WTC11 (cell line): Measurements from ENCODE around the gene DEDD2. TPM values are rescaled to one million over a fixed set of nuclear protein-coding genes. Genes with fewer than 3 reads are reported as not detected.

ENCODE experiments used
- ATAC-seq: fragments of 200-7000 bp; cut with Tn5 transposase; 2 replicates; pipeline ENCODE4 v1.10.0; 2021; ENCODE audit warnings: mild to moderate bottlenecking, moderate library complexity
- CTCF ChIA-PET: fragments of 300-600 bp; sonication (Branson Sonifier 250); formaldehyde crosslinking; loops from one replicate; lab custom pipeline; 2021; ENCODE audit warnings: antibody characterized with exemption; lab: Charles Lee
- POLR2A ChIA-PET: fragments of 350-600 bp; sonication (Branson Sonifier 250); formaldehyde crosslinking; loops from one replicate; lab custom pipeline; 2021; ENCODE audit warnings: antibody characterized with exemption; lab: Charles Lee
- DNase-seq: peaks from one replicate; pipeline ENCODE4 v3.0.0; 2021; ENCODE audit warnings: low spot score
- H3K27ac Mint-ChIP-seq: 2 replicates; pipeline ENCODE4 v1.8.0; 2021; ENCODE audit warnings: mixed read lengths
- H3K27me3 Mint-ChIP-seq: 2 replicates; pipeline ENCODE4 v1.8.0; 2021; ENCODE audit warnings: low read depth, mild to moderate bottlenecking, moderate library complexity, mixed read lengths
- H3K36me3 Mint-ChIP-seq: 2 replicates; pipeline ENCODE4 v1.8.0; 2021; ENCODE audit warnings: mixed read lengths
- H3K4me1 Mint-ChIP-seq: 2 replicates; pipeline ENCODE4 v1.8.0; 2022; ENCODE audit warnings: mixed read lengths
- H3K4me3 Mint-ChIP-seq: 2 replicates; pipeline ENCODE4 v1.8.0; 2021; ENCODE audit warnings: mild to moderate bottlenecking, moderate library complexity, mixed read lengths
- H3K9me3 Mint-ChIP-seq: 2 replicates; pipeline ENCODE4 v1.8.0; 2021; ENCODE audit warnings: mixed read lengths
- CBFB ChIP-seq: sonication (generic); formaldehyde crosslinking; IDR thresholded peaks from 2 replicates; pipeline ENCODE4 v1.8.1; 2022; ENCODE audit warnings: mild to moderate bottlenecking, low read depth, missing genetic modification reagents
- CREM ChIP-seq: sonication (generic); formaldehyde crosslinking; IDR thresholded peaks from 2 replicates; pipeline ENCODE4 v1.8.1; 2022; ENCODE audit warnings: mild to moderate bottlenecking, missing genetic modification reagents, moderate library complexity
- GTF2I ChIP-seq: fragments of 250-450 bp; sonication (Bioruptor Pico); conservative IDR thresholded peaks from 2 replicates; pipeline ENCODE4 v1.4.0; 2021; ENCODE audit warnings: mild to moderate bottlenecking
- HMGA2 ChIP-seq: fragments of 250-450 bp; sonication (Bioruptor Pico); IDR thresholded peaks from 2 replicates; pipeline ENCODE4 v1.4.0; 2021; ENCODE audit warnings: mild to moderate bottlenecking, moderate library complexity
- IRF2 ChIP-seq: sonication (generic); formaldehyde crosslinking; IDR thresholded peaks from 2 replicates; pipeline ENCODE4 v1.8.0; 2022; ENCODE audit warnings: low read depth, missing genetic modification reagents, borderline replicate concordance
- JUN ChIP-seq: sonication (generic); formaldehyde crosslinking; IDR thresholded peaks from 2 replicates; pipeline ENCODE4 v1.8.0; 2023; ENCODE audit warnings: mild to moderate bottlenecking, missing genetic modification reagents
- MXD4 ChIP-seq: fragments of 250-450 bp; sonication (Bioruptor Pico); IDR thresholded peaks from 2 replicates; pipeline ENCODE4 v1.8.0; 2021; ENCODE audit warnings: mild to moderate bottlenecking, moderate library complexity, borderline replicate concordance
- SMAD3 ChIP-seq: sonication (generic); formaldehyde crosslinking; IDR thresholded peaks from 2 replicates; pipeline ENCODE4 v1.8.0; 2022; ENCODE audit warnings: missing genetic modification reagents, mild to moderate bottlenecking, borderline replicate concordance
- TEAD1 ChIP-seq: sonication (generic); formaldehyde crosslinking; IDR thresholded peaks from 2 replicates; pipeline ENCODE4 v1.8.0; 2022; ENCODE audit warnings: mild to moderate bottlenecking, missing genetic modification reagents
- ZBTB21 ChIP-seq: sonication (generic); formaldehyde crosslinking; IDR thresholded peaks from 2 replicates; pipeline ENCODE4 v1.8.1; 2023; ENCODE audit warnings: mild to moderate bottlenecking, missing genetic modification reagents, borderline replicate concordance
- ZNF121 ChIP-seq: sonication (generic); formaldehyde crosslinking; IDR thresholded peaks from 2 replicates; pipeline ENCODE4 v1.8.0; 2023; ENCODE audit warnings: missing genetic modification reagents
- ZNF263 ChIP-seq: sonication (generic); formaldehyde crosslinking; IDR thresholded peaks from 2 replicates; pipeline ENCODE4 v1.8.1; 2022; ENCODE audit warnings: low read depth, mild to moderate bottlenecking, moderate library complexity, missing genetic modification reagents
- ZNF396 ChIP-seq: fragments of 250-450 bp; sonication (Bioruptor Pico); IDR thresholded peaks from 2 replicates; pipeline ENCODE4 v1.8.0; 2021; ENCODE audit warnings: mild to moderate bottlenecking, moderate library complexity, borderline replicate concordance
- total RNA-seq: library from RNA; stranded (reverse); gene quantifications from 3 replicates; pipeline ENCODE4 v1.2.3, GENCODE V29; 2021
- TF ChIP-seq, protein P1 (sequence below): fragments of 250-450 bp; sonication (Bioruptor Pico); IDR thresholded peaks from 2 replicates; pipeline ENCODE4 v2.1.2; 2022; ENCODE audit warnings: mild to moderate bottlenecking, moderate library complexity
- TF ChIP-seq, protein P2 (sequence below): sonication (generic); formaldehyde crosslinking; IDR thresholded peaks from 2 replicates; pipeline ENCODE4 v1.8.1; 2023; ENCODE audit warnings: mild to moderate bottlenecking, missing genetic modification reagents
- TF ChIP-seq, protein P3 (sequence below): sonication (generic); formaldehyde crosslinking; IDR thresholded peaks from 2 replicates; pipeline ENCODE4 v1.8.1; 2022; ENCODE audit warnings: mild to moderate bottlenecking, missing genetic modification reagents, moderate library complexity, borderline replicate concordance
- TF ChIP-seq, protein P4 (sequence below): sonication (generic); formaldehyde crosslinking; IDR thresholded peaks from 2 replicates; pipeline ENCODE4 v1.8.0; 2023; ENCODE audit warnings: missing genetic modification reagents, mild to moderate bottlenecking, borderline replicate concordance
- TF ChIP-seq, protein P5 (sequence below): fragments of 250-450 bp; sonication (Bioruptor Pico); conservative IDR thresholded peaks from 2 replicates; pipeline ENCODE4 v1.9.0; 2021; ENCODE audit warnings: mild to moderate bottlenecking

DEDD2 gene
- total RNA-seq, 1 experiment from 2014 or later = 37.7 TPM

DNA sequence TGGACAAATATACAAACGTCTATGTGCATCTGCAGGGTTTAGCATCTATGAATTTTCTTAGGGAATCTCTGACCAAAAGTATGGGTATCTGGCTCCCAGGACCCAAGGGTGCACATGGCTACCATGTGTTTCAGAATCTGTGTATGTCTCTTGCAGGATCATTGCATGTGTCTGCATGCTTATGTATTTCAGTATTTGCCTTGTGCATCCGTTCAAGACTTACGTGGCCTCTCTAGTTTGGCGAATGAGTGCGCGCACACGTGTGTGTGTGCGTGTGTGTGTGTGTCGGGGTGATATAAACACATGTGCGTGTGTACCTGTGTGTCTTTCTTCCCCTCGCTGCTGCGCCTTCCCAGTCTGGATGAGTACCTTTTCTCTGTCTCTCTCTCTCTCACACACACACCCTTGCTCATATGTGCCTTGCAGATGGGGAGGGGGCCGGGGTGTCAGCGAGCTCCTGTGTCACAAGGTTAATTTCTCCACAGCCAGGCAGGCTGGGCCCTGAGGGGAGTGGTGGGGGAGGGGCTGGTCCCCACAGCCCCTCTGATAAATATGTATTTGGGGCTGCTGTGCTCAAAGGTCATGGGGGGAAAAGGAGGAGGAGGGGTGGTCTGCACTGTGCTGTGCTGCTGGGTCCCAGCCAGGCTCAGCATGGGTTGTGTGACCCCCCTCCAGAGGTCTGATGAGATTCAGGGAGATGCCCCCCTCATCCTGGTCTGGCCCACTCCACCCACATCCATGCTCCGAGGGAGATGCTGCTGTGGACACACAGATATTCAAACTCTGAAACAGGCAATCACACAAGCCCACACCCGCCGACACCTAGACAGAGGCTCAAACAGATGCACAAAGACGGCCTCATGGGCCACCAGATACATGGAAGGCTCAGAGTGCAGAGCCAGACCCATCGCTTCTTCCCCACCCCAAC is 47.7 kb downstream of the DEDD2 start (continued):
- TF ChIP-seq, protein P1, sequence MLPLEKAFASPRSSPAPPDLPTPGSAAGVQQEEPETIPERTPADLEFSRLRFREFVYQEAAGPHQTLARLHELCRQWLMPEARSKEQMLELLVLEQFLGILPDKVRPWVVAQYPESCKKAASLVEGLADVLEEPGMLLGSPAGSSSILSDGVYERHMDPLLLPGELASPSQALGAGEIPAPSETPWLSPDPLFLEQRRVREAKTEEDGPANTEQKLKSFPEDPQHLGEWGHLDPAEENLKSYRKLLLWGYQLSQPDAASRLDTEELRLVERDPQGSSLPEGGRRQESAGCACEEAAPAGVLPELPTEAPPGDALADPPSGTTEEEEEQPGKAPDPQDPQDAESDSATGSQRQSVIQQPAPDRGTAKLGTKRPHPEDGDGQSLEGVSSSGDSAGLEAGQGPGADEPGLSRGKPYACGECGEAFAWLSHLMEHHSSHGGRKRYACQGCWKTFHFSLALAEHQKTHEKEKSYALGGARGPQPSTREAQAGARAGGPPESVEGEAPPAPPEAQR (CRISPR knock-in tag) = no peak
- TF ChIP-seq, protein P2, sequence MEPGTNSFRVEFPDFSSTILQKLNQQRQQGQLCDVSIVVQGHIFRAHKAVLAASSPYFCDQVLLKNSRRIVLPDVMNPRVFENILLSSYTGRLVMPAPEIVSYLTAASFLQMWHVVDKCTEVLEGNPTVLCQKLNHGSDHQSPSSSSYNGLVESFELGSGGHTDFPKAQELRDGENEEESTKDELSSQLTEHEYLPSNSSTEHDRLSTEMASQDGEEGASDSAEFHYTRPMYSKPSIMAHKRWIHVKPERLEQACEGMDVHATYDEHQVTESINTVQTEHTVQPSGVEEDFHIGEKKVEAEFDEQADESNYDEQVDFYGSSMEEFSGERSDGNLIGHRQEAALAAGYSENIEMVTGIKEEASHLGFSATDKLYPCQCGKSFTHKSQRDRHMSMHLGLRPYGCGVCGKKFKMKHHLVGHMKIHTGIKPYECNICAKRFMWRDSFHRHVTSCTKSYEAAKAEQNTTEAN = no peak
- TF ChIP-seq, protein P3, sequence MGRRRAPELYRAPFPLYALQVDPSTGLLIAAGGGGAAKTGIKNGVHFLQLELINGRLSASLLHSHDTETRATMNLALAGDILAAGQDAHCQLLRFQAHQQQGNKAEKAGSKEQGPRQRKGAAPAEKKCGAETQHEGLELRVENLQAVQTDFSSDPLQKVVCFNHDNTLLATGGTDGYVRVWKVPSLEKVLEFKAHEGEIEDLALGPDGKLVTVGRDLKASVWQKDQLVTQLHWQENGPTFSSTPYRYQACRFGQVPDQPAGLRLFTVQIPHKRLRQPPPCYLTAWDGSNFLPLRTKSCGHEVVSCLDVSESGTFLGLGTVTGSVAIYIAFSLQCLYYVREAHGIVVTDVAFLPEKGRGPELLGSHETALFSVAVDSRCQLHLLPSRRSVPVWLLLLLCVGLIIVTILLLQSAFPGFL = no peak

DNA sequence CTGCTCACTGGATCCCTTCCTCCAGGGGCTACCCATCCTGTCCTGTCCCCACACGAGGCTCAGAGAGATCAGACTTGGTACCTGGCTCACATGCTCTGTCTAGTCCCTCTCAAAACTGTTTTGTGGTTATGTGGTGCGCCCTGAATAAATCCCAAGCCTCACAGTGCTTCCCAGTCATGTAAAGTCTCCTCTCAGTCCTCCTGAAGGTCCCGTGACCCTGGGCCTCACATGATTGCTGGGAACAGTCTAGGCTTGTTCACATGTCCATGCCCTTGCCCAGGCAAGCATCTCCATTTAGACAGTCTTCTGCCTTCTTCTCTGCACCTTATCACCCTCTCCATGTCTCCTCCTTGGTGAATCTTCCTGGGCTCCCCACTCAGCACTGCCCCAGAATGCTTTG is 49.3 kb downstream of the DEDD2 start:
- TF ChIP-seq, protein P4, sequence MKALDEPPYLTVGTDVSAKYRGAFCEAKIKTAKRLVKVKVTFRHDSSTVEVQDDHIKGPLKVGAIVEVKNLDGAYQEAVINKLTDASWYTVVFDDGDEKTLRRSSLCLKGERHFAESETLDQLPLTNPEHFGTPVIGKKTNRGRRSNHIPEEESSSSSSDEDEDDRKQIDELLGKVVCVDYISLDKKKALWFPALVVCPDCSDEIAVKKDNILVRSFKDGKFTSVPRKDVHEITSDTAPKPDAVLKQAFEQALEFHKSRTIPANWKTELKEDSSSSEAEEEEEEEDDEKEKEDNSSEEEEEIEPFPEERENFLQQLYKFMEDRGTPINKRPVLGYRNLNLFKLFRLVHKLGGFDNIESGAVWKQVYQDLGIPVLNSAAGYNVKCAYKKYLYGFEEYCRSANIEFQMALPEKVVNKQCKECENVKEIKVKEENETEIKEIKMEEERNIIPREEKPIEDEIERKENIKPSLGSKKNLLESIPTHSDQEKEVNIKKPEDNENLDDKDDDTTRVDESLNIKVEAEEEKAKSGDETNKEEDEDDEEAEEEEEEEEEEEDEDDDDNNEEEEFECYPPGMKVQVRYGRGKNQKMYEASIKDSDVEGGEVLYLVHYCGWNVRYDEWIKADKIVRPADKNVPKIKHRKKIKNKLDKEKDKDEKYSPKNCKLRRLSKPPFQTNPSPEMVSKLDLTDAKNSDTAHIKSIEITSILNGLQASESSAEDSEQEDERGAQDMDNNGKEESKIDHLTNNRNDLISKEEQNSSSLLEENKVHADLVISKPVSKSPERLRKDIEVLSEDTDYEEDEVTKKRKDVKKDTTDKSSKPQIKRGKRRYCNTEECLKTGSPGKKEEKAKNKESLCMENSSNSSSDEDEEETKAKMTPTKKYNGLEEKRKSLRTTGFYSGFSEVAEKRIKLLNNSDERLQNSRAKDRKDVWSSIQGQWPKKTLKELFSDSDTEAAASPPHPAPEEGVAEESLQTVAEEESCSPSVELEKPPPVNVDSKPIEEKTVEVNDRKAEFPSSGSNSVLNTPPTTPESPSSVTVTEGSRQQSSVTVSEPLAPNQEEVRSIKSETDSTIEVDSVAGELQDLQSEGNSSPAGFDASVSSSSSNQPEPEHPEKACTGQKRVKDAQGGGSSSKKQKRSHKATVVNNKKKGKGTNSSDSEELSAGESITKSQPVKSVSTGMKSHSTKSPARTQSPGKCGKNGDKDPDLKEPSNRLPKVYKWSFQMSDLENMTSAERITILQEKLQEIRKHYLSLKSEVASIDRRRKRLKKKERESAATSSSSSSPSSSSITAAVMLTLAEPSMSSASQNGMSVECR (CRISPR knock-in tag) = no peak
- TF ChIP-seq, protein P1 (CRISPR knock-in tag) = no peak
- no peak for TF ChIP-seq MXD4
- TF ChIP-seq JUN (CRISPR knock-in tag) = no peak
- TF ChIP-seq, all 79 proteins: peak for 0
- no peak overlapping the region for H3K27ac Mint-ChIP-seq
- no peaks in the 10 kb centered on the region for H3K36me3 Mint-ChIP-seq
- ATAC-seq (no peak), DNase-seq (no peak)
- peaks cover 14% of the 10 kb centered on the region for H3K27me3 Mint-ChIP-seq
- POLR2A ChIA-PET = no interaction called here
- no peaks in the 10 kb centered on the region for H3K9me3 Mint-ChIP-seq
- no peaks in the 10 kb centered on the region for H3K4me1 Mint-ChIP-seq
- H3K4me3 Mint-ChIP-seq = no peak overlapping the region
- CTCF ChIA-PET = interaction anchor here (1.4 kb wide), 1 partner anchor 9 kb away, joined by 7 read pairs; no protein-coding TSS in a partner anchor

DNA sequence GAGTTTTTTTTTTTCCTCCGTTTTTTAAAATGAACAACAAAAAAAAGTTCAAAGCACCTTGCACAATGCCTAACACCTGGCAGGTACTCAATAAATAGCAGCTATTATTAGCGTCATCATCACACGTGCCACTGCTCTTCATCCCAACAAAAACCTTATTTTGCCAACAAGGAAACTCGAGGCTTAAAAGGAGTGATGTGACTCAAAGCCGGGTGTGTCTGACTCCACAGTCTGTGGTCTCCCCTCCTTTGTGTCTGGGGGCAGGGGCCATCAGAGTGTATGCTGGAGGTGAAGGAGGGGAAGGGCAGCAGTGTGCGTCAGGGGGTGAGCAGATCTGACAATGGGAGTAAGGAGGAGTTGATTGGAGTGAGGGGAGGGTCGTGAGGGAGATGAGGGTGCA is 51.2 kb downstream of the DEDD2 start:
- ATAC-seq (no peak), DNase-seq (no peak)
- Mint-ChIP-seq H3K9me3 (no peaks in the 10 kb centered on the region), H3K4me1 (no peaks in the 10 kb centered on the region), H3K27me3 (peaks cover 9% of the 10 kb centered on the region; the same call in 1 of the 2 replicates), H3K36me3 (no peaks in the 10 kb centered on the region), H3K27ac (no peak overlapping the region), H3K4me3 (no peak overlapping the region)
- CTCF ChIA-PET = interaction anchor here (1.5 to 1.7 kb wide), 4 partner anchors 17 to 167 kb away, joined by 3 to 5 read pairs (median 4); no protein-coding TSS in a partner anchor
- POLR2A ChIA-PET = no interaction called here
- TF ChIP-seq TEAD1 (CRISPR knock-in tag) (no peak), ZNF396 (CRISPR knock-in tag) (no peak), CBFB (CRISPR knock-in tag) (no peak), IRF2 (CRISPR knock-in tag) (no peak), ZNF121 (CRISPR knock-in tag) (no peak), SMAD3 (CRISPR knock-in tag) (no peak), GTF2I (no peak), ZBTB21 (CRISPR knock-in tag) (no peak), CREM (CRISPR knock-in tag) (no peak), HMGA2 (CRISPR knock-in tag) (no peak), ZNF263 (CRISPR knock-in tag) (no peak)
- TF ChIP-seq, protein P5, sequence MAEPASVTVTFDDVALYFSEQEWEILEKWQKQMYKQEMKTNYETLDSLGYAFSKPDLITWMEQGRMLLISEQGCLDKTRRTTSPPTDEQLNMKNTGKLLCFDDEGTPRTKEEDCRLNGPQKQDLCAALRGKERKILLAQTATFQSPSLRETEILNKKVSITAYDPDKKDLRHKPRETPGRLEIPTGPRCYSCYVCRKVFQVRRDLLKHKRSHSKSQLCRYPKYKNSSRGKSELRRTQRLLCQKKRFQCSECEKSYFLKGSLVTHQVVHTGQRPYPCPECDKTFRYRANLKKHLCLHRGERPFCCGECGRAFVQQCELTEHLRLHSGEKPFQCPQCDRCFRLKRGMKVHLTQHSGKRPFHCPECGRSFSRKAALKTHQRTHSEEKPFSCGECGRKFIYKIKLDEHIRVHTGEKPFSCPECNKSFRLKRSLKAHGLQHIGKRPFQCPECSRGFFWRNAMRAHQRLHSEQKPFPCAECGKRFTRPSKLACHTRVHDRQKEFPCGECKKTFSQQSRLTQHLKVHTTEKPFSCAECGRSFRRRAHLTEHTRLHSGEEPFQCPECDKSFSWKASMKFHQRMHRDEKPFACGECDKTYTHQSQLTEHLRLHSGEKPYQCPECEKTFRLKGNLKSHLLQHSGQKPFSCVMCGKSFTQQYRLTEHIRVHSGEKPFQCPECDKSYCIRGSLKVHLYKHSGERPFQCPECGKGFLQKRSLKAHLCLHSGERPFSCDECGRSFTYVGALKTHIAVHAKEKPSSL (CRISPR knock-in tag) = no peak
